Measurements from ENCODE around the gene NFRKB. TPM values are rescaled to one million over a fixed set of nuclear protein-coding genes. Genes with fewer than 3 reads are reported as not detected.
"Not testable (repeated sequence)": the region's sequence is repeated elsewhere in the genome, so short reads cannot be mapped to it uniquely, and the experiment has no call there.

The NFRKB gene
- total RNA-seq, 2 experiments from 2014 or later = 35.2 to 36.6 TPM

DNA sequence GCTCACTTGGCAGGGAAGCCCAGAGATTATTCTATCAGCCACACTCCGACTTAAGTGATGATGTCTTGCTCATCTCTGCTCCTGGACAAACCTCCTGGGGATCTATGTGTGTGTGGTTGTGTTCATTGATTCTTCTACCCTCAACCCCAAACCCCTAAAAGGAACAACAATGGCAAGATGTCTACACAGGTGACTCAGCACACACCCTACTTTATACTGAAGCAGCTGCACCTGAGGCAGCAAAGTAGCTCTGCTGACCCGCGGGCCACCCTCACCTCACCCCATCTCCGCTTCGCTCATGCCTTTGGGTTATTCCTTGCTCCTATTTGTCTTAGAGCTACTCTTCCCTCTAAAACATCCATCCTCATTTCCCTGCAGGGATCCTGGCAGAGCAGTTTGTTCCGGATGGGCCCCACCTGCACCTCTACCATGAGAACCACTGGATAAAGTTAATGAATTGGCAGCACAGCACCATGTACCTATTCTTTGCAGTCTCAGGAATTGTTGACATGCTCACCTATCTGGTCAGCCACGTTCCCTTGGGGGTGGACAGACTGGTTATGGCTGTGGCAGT, 41.1 kb downstream of the NFRKB start:
- intact Hi-C loops (cut with micrococcal nuclease) = no loop called here
- ATAC-seq (peak; percentile 10), DNase-seq (no peak)
- no peak overlapping the region for H3K4me3 Mint-ChIP-seq
- H3K27me3 Mint-ChIP-seq = no peaks in the 10 kb centered on the region
- H3K27ac Mint-ChIP-seq = peak overlapping the region; percentile 82
- CTCF ChIA-PET = no interaction called here
- TF ChIP-seq, protein P1, sequence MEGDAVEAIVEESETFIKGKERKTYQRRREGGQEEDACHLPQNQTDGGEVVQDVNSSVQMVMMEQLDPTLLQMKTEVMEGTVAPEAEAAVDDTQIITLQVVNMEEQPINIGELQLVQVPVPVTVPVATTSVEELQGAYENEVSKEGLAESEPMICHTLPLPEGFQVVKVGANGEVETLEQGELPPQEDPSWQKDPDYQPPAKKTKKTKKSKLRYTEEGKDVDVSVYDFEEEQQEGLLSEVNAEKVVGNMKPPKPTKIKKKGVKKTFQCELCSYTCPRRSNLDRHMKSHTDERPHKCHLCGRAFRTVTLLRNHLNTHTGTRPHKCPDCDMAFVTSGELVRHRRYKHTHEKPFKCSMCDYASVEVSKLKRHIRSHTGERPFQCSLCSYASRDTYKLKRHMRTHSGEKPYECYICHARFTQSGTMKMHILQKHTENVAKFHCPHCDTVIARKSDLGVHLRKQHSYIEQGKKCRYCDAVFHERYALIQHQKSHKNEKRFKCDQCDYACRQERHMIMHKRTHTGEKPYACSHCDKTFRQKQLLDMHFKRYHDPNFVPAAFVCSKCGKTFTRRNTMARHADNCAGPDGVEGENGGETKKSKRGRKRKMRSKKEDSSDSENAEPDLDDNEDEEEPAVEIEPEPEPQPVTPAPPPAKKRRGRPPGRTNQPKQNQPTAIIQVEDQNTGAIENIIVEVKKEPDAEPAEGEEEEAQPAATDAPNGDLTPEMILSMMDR (IDR thresholded peaks at IDR 0.05) = no peak
- peaks cover 2% of the 10 kb centered on the region for H3K36me3 Mint-ChIP-seq (ENCODE audit: low read depth)
- POLR2A ChIA-PET = no interaction called here
- H3K9me3 Mint-ChIP-seq = no peaks in the 10 kb centered on the region
- H3K4me1 Mint-ChIP-seq (ENCODE audit: low read depth) = peaks cover 29% of the 10 kb centered on the region

DNA sequence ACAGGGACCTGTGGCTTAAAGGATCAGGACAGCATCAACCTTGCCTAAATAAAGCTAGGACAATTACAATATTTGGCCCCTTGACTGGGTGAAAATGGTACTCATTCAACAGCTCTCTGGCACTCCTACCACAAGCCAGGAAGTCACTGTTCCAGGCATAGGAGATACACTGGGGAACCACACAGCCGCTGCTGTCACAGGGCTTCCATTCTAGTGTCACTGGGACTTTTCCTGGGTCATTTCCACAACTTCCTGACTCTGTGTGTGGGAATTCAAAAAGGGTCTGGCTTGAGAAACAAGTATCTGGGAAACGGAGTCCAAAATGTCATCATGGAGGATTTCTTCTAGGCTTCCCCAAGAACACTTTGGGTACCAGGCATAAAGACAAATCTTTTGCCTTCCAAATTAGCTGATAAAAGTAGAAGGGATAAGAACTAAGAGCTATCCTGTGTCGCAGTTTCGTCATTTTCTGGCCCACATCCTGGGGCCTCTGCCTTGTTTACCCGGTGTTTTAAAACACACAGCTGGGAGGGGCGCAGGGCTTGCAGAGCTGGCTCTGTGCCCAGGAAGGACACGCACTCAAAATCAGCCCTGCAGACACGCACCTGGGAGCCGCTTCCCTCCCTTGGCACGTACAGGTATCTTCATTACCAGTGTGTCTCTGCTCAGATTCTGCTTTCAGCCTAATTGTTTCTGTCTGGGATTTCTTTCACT, 41.7 kb downstream of the NFRKB start:
- TF ChIP-seq, protein P1 (IDR thresholded peaks at IDR 0.05) = no peak
- H3K27ac Mint-ChIP-seq = peak overlapping the region; percentile 82
- peaks cover 27% of the 10 kb centered on the region for H3K4me1 Mint-ChIP-seq (ENCODE audit: low read depth)
- intact Hi-C loops (cut with micrococcal nuclease) = no loop called here
- peak; percentile 74 for DNase-seq
- POLR2A ChIA-PET = interaction anchor here (0.6 kb wide), 1 partner anchor 50 kb away, joined by 3 read pairs; no protein-coding TSS in a partner anchor
- CTCF ChIA-PET = no interaction called here
- no peaks in the 10 kb centered on the region for H3K27me3 Mint-ChIP-seq
- H3K36me3 Mint-ChIP-seq (ENCODE audit: low read depth) = peaks cover 2% of the 10 kb centered on the region
- peak; percentile 91 for ATAC-seq
- H3K9me3 Mint-ChIP-seq = no peaks in the 10 kb centered on the region
- no peak overlapping the region for H3K4me3 Mint-ChIP-seq

DNA sequence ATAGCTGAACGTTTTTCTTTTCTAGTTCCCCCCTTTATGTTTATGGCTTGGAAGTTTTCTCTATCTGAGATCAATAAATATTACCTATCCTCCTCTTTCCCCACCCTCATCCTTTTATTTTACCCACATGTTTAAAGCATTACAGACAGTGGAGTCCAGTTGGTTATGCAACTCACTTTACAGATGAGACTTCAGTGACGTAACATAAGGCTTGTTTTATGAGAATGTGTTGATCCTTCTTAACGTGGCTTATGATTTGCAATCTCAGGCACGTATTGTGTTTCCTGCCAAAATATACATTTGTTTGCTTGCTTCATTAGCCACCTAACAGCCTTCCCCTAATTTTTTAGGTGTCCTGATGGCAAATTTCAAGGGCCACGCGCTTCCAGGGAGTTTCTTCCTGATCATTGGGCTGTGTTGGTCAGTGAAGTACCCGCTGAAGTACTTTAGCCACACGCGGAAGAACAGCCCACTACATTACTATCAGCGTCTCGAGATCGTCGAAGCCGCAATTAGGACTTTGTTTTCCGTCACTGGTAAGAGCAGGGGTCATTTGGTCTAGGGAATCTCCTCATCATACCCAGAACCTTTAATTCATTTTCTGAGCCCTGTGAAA, 43.1 kb downstream of the NFRKB start:
- TF ChIP-seq, protein P1 (IDR thresholded peaks at IDR 0.05) = no peak
- DNase-seq (no peak), ATAC-seq (no peak)
- no peaks in the 10 kb centered on the region for H3K27me3 Mint-ChIP-seq
- intact Hi-C loops (cut with micrococcal nuclease) = no loop called here
- CTCF ChIA-PET = no interaction called here
- H3K4me3 Mint-ChIP-seq = no peak overlapping the region
- peaks cover 27% of the 10 kb centered on the region for H3K4me1 Mint-ChIP-seq (ENCODE audit: low read depth)
- H3K36me3 Mint-ChIP-seq (ENCODE audit: low read depth) = no peaks in the 10 kb centered on the region
- no peaks in the 10 kb centered on the region for H3K9me3 Mint-ChIP-seq
- no peak overlapping the region for H3K27ac Mint-ChIP-seq
- POLR2A ChIA-PET = no interaction called here

DNA sequence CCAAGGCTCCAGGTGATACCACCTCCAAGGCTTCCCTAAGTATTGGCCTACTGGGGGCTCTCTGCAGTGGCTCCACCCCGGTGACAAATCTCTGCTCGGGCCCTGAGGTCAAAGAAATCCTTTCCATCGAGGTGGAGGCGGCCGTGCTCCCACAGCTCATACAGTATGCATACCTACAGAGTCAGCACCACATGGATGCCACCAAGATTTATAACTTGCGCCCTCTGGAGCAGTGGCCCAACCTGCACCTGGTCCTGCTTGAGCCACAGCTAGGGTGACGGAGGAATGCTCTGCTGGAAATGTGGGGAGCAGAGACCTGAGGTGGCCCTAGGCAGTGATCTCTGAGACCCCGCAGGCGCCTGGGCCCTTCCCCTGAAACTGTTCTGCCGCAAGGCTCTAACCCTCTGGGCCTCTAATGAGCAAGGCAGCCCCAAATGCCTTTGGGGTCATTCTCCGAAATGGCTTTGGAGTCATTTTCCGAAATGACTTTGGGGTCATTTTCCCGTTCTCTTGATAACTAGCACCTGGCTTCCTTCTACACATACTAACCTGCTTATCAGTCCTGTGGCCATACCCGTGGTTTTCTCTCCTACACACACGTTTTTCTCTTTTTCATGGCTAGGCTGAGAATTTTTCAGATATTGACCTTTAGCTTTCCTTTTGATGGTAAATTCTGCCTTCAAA, 45.8 kb downstream of the NFRKB start:
- CTCF ChIA-PET = no interaction called here
- Mint-ChIP-seq H3K36me3 (ENCODE audit: low read depth) (no peaks in the 10 kb centered on the region), H3K9me3 (no peaks in the 10 kb centered on the region), H3K4me1 (ENCODE audit: low read depth) (peaks cover 28% of the 10 kb centered on the region), H3K27me3 (no peaks in the 10 kb centered on the region), H3K27ac (no peak overlapping the region), H3K4me3 (no peak overlapping the region)
- TF ChIP-seq, protein P1 (IDR thresholded peaks at IDR 0.05) = no peak
- POLR2A ChIA-PET = interaction anchor here (0.6 to 0.8 kb wide), 2 partner anchors 12 to 222 kb away, joined by 3 read pairs; no protein-coding TSS in a partner anchor
- DNase-seq (no peak), ATAC-seq (no peak)
- intact Hi-C loops (cut with micrococcal nuclease) = no loop called here

DNA sequence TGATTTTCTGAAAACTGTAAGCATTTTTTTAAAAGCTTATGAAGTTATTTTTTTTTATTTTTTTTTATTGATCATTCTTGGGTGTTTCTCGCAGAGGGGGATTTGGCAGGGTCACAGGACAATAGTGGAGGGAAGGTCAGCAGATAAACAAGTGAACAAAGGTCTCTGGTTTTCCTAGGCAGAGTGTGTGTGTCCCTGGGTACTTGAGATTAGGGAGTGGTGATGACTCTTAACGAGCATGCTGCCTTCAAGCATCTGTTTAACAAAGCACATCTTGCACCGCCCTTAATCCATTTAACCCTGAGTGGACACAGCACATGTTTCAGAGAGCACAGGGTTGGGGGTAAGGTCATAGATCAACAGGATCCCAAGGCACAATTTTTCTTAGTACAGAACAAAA, 48.0 kb downstream of the NFRKB start:
- H3K36me3 Mint-ChIP-seq (ENCODE audit: low read depth); H3K4me1 Mint-ChIP-seq (ENCODE audit: low read depth); H3K27ac Mint-ChIP-seq; H3K4me3 Mint-ChIP-seq; DNase-seq; CTCF ChIA-PET; H3K27me3 Mint-ChIP-seq; H3K9me3 Mint-ChIP-seq; POLR2A ChIA-PET; intact Hi-C loops (cut with micrococcal nuclease); ATAC-seq: not testable (repeated sequence)
